K562 (cell line): ENCODE measurements around the gene TTLL11. TPM values are rescaled to one million over a fixed set of nuclear protein-coding genes. Genes with fewer than 3 reads are reported as not detected.

Experiments used
- BHLHE40 ChIP-seq: IDR thresholded peaks from 2 replicates; pipeline ENCODE4 v1.6.1; 2011; ENCODE audit warnings: low read length, improper control_type of control experiment
- FOSL1 ChIP-seq: fragments of 200-800 bp; sonication (Bioruptor generic); conservative IDR thresholded peaks from 2 replicates; pipeline ENCODE4 v1.6.1; 2016; ENCODE audit warnings: missing genetic modification characterization, missing compliant biosample characterization
- FOXJ3 ChIP-seq: sonication (generic); formaldehyde crosslinking; IDR thresholded peaks from 2 replicates; pipeline ENCODE4 v1.4.0; 2020; ENCODE audit warnings: mild to moderate bottlenecking, missing genetic modification reagents
- HLTF ChIP-seq: fragments of 450-650 bp; IDR thresholded peaks from 2 replicates; pipeline ENCODE4 v1.6.1; 2016
- RBM14 ChIP-seq: fragments of 200-400 bp; formaldehyde crosslinking; IDR thresholded peaks from 2 replicates; pipeline ENCODE4 v1.6.1; 2018; ENCODE audit warnings: low read depth, mild to moderate bottlenecking, low read length, moderate library complexity, borderline replicate concordance; ENCODE audit not compliant: insufficient read depth
- RCOR1 ChIP-seq, 2 experiments: IDR thresholded peaks; 2 replicates each; pipeline ENCODE4 v1.6.1; 2012; ENCODE audit warnings: low read depth in 2 of 2, low read length in 2 of 2, borderline replicate concordance in 1 of 2, improper control_type of control experiment in 1 of 2
- SRF ChIP-seq, 2 experiments: fragments of 250-450, 450-650 bp in 1 of 2; sonication (Bioruptor Pico) in 1 of 2; sonication (generic) in 1 of 2; formaldehyde crosslinking; IDR thresholded peaks; 2 replicates each; pipeline versions ENCODE4 v1.5.0 to v1.5.1; 2020 to 2022; ENCODE audit warnings: mild to moderate bottlenecking in 1 of 2, missing genetic modification reagents in 1 of 2
- ZNF583 ChIP-seq: fragments of 250-450 bp; sonication (Bioruptor Pico); IDR thresholded peaks from 2 replicates; pipeline ENCODE4 v1.4.0; 2020
- polyA plus RNA-seq, 8 experiments: library from polyadenylated mRNA; depleted of rRNA in 4 of 8; stranded (reverse) in 5 of 8; unstranded in 3 of 8; fragments of >200 nt; fragmentation: Nextera tagmentation in 2 of 8; fragmentation: Illumina TruSeq in 1 of 8; extraction: Ambion mirVana in 2 of 8; extraction: Trizol in 1 of 8; gene quantifications; 2 replicates each; pipeline versions ENCODE4 v1.2.1 to v1.2.3, GENCODE V29; 2011 to 2014; ENCODE audit warnings: inconsistent platforms in 1 of 8, missing spikeins in 1 of 8
- total RNA-seq, 7 experiments: library from RNA; depleted of rRNA in 6 of 7; stranded (reverse); fragments of >200 nt in 6 of 7; fragmentation: Illumina TruSeq in 2 of 7; extraction: Trizol in 2 of 7; gene quantifications; 2 replicates each; pipeline versions ENCODE4 v1.2.1 to v1.2.3, GENCODE V29; 2011 to 2021; ENCODE audit warnings: low replicate concordance in 1 of 7
- TF ChIP-seq, protein P1 (sequence below): fragments of 450-650 bp; conservative IDR thresholded peaks from 2 replicates; pipeline ENCODE4 v1.6.1; 2016; ENCODE audit warnings: missing genetic modification characterization, low read depth, mild to moderate bottlenecking, missing compliant biosample characterization, moderate library complexity
- TF ChIP-seq, protein P2 (sequence below): fragments of 450-650 bp; IDR thresholded peaks from 2 replicates; pipeline ENCODE4 v1.6.1; 2016; ENCODE audit warnings: mild to moderate bottlenecking, moderate library complexity
- TF ChIP-seq, protein P3 (sequence below): fragments of 450-650 bp; formaldehyde crosslinking; conservative IDR thresholded peaks from 2 replicates; pipeline ENCODE4 v1.4.0; 2022; ENCODE audit warnings: mild to moderate bottlenecking, missing genetic modification characterization

Gene TTLL11
- total and polyA plus RNA-seq, 9 of the 15 experiments (the other 6 are each of a cell fraction or from before 2014, with no cell fraction given): 0.83 to 4.4 (median 2.7) TPM

DNA sequence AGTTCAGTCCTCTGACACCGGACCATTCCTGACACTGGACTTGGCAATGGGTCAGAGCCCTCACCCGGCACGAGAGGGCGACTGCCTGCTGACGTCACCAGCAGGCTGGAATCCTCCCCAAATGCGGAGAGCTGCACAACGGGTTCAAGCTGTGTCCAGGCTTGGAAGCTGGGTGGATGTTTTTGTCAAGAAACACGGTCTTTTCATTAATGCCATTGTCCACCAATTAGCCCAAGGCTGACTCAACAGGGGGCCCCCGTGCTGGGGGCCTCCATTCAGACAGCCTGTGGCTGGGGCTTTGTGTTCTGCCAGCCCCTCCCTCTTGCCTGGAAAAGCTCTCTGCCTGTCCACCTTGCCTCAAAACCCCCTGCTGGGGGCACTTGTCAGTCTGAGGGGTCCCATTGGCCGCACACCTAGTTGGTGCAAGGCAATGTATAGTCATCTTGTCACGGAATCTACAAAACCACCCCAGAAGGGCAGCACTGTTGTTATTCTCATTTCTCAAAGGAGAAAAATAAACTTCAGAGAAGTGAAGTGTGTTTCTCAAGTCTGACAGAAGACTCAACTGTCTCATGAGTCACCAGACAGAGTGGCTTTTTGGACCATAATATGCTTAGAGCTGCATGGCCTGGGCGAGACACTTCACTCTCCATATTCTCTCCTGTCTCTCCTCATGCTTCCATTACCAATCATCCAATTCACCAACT, 41.9 kb upstream of the TTLL11 start (continued):
- TF ChIP-seq RBM14 (no peak), SRF (CRISPR knock-in tag; IDR thresholded peaks at IDR 0.05) (no peak), ZNF583 (CRISPR knock-in tag) (no peak), RCOR1 (IDR thresholded peaks at IDR 0.05; ENCODE audit: borderline replicate concordance in 1 of 2, low read depth in 2 of 2, low read length in 2 of 2) (no peak), HLTF (no peak), FOSL1 (tag) (peak; percentile 49), FOXJ3 (CRISPR knock-in tag) (no peak), BHLHE40 (peak; percentile 75)
- TF ChIP-seq, protein P1, sequence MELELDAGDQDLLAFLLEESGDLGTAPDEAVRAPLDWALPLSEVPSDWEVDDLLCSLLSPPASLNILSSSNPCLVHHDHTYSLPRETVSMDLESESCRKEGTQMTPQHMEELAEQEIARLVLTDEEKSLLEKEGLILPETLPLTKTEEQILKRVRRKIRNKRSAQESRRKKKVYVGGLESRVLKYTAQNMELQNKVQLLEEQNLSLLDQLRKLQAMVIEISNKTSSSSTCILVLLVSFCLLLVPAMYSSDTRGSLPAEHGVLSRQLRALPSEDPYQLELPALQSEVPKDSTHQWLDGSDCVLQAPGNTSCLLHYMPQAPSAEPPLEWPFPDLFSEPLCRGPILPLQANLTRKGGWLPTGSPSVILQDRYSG (tag): no peak
- TF ChIP-seq, protein P2, sequence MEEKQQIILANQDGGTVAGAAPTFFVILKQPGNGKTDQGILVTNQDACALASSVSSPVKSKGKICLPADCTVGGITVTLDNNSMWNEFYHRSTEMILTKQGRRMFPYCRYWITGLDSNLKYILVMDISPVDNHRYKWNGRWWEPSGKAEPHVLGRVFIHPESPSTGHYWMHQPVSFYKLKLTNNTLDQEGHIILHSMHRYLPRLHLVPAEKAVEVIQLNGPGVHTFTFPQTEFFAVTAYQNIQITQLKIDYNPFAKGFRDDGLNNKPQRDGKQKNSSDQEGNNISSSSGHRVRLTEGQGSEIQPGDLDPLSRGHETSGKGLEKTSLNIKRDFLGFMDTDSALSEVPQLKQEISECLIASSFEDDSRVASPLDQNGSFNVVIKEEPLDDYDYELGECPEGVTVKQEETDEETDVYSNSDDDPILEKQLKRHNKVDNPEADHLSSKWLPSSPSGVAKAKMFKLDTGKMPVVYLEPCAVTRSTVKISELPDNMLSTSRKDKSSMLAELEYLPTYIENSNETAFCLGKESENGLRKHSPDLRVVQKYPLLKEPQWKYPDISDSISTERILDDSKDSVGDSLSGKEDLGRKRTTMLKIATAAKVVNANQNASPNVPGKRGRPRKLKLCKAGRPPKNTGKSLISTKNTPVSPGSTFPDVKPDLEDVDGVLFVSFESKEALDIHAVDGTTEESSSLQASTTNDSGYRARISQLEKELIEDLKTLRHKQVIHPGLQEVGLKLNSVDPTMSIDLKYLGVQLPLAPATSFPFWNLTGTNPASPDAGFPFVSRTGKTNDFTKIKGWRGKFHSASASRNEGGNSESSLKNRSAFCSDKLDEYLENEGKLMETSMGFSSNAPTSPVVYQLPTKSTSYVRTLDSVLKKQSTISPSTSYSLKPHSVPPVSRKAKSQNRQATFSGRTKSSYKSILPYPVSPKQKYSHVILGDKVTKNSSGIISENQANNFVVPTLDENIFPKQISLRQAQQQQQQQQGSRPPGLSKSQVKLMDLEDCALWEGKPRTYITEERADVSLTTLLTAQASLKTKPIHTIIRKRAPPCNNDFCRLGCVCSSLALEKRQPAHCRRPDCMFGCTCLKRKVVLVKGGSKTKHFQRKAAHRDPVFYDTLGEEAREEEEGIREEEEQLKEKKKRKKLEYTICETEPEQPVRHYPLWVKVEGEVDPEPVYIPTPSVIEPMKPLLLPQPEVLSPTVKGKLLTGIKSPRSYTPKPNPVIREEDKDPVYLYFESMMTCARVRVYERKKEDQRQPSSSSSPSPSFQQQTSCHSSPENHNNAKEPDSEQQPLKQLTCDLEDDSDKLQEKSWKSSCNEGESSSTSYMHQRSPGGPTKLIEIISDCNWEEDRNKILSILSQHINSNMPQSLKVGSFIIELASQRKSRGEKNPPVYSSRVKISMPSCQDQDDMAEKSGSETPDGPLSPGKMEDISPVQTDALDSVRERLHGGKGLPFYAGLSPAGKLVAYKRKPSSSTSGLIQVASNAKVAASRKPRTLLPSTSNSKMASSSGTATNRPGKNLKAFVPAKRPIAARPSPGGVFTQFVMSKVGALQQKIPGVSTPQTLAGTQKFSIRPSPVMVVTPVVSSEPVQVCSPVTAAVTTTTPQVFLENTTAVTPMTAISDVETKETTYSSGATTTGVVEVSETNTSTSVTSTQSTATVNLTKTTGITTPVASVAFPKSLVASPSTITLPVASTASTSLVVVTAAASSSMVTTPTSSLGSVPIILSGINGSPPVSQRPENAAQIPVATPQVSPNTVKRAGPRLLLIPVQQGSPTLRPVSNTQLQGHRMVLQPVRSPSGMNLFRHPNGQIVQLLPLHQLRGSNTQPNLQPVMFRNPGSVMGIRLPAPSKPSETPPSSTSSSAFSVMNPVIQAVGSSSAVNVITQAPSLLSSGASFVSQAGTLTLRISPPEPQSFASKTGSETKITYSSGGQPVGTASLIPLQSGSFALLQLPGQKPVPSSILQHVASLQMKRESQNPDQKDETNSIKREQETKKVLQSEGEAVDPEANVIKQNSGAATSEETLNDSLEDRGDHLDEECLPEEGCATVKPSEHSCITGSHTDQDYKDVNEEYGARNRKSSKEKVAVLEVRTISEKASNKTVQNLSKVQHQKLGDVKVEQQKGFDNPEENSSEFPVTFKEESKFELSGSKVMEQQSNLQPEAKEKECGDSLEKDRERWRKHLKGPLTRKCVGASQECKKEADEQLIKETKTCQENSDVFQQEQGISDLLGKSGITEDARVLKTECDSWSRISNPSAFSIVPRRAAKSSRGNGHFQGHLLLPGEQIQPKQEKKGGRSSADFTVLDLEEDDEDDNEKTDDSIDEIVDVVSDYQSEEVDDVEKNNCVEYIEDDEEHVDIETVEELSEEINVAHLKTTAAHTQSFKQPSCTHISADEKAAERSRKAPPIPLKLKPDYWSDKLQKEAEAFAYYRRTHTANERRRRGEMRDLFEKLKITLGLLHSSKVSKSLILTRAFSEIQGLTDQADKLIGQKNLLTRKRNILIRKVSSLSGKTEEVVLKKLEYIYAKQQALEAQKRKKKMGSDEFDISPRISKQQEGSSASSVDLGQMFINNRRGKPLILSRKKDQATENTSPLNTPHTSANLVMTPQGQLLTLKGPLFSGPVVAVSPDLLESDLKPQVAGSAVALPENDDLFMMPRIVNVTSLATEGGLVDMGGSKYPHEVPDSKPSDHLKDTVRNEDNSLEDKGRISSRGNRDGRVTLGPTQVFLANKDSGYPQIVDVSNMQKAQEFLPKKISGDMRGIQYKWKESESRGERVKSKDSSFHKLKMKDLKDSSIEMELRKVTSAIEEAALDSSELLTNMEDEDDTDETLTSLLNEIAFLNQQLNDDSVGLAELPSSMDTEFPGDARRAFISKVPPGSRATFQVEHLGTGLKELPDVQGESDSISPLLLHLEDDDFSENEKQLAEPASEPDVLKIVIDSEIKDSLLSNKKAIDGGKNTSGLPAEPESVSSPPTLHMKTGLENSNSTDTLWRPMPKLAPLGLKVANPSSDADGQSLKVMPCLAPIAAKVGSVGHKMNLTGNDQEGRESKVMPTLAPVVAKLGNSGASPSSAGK: no peak
- TF ChIP-seq, protein P3, sequence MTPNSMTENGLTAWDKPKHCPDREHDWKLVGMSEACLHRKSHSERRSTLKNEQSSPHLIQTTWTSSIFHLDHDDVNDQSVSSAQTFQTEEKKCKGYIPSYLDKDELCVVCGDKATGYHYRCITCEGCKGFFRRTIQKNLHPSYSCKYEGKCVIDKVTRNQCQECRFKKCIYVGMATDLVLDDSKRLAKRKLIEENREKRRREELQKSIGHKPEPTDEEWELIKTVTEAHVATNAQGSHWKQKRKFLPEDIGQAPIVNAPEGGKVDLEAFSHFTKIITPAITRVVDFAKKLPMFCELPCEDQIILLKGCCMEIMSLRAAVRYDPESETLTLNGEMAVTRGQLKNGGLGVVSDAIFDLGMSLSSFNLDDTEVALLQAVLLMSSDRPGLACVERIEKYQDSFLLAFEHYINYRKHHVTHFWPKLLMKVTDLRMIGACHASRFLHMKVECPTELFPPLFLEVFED (CRISPR knock-in tag): no peak
